Esophagus squamous epithelium (tissue), 4 donors: Measurements from ENCODE around the gene KCNB1.

ENCODE experiments used
- POLR2A ChIP-seq, 4 donors: fragments of 450-650 bp; IDR thresholded peaks; one replicate each; pipeline ENCODE4 v1.6.1; 2017; ENCODE audit warnings: antibody characterized with exemption in 4 of 4, mild to moderate bottlenecking in 4 of 4, moderate library complexity in 3 of 4
- TF ChIP-seq, protein P1 (sequence below), 6 experiments: fragments of 450-650 bp in 4 of 6; fragments of 200-600 bp in 2 of 6; sonication (generic) in 2 of 6; IDR thresholded peaks; one replicate each; pipeline ENCODE4 v1.5.1; 2016 to 2019; ENCODE audit warnings: antibody characterized with exemption in 6 of 6, mild to moderate bottlenecking in 4 of 6, moderate library complexity in 4 of 6

DNA sequence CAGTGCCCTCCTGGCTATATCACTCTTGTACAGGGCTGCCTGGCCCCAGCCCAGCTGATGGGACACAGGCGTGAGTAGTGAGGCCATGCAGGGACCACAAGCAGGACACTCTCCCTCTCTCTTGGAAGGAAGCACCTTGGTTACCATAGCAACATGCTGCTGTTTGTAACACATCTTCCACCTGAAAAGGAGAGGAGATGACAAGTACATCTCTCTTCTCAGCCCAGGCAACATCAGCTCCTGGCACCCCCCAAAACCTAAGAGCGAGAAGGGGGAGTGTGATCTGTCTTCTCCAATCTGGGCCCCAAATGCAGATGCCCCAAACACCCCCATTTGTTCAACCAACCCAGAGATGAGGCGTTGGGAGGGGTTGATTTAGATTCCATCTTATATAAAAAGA is 49.9 kb downstream of the KCNB1 start:
- no peak for TF ChIP-seq POLR2A (IDR thresholded peaks at IDR 0.05)
- TF ChIP-seq, protein P1, sequence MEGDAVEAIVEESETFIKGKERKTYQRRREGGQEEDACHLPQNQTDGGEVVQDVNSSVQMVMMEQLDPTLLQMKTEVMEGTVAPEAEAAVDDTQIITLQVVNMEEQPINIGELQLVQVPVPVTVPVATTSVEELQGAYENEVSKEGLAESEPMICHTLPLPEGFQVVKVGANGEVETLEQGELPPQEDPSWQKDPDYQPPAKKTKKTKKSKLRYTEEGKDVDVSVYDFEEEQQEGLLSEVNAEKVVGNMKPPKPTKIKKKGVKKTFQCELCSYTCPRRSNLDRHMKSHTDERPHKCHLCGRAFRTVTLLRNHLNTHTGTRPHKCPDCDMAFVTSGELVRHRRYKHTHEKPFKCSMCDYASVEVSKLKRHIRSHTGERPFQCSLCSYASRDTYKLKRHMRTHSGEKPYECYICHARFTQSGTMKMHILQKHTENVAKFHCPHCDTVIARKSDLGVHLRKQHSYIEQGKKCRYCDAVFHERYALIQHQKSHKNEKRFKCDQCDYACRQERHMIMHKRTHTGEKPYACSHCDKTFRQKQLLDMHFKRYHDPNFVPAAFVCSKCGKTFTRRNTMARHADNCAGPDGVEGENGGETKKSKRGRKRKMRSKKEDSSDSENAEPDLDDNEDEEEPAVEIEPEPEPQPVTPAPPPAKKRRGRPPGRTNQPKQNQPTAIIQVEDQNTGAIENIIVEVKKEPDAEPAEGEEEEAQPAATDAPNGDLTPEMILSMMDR (IDR thresholded peaks at IDR 0.05): no peak
